GM23248 (cell line): Measurements from ENCODE around the gene SARNP. TPM values are rescaled to one million over a fixed set of nuclear protein-coding genes. Genes with fewer than 3 reads are reported as not detected.

Source experiments
- DNase-seq: peaks from one replicate; pipeline ENCODE4 v3.0.0-alpha.2; 2015
- H2AFZ ChIP-seq: fragments of 200-600 bp; sonication (generic); 2 replicates; pipeline ENCODE4 v1.6.1; 2016; ENCODE audit warnings: antibody characterized with exemption
- H3F3A ChIP-seq: fragments of 200-600 bp; sonication (generic); 2 replicates; pipeline ENCODE4 v1.6.1; 2016; ENCODE audit warnings: mild to moderate bottlenecking, antibody characterized with exemption, mixed run types; ENCODE audit not compliant: insufficient read depth
- H3K27ac ChIP-seq: fragments of 200-600 bp; sonication (generic); 2 replicates; pipeline ENCODE4 v1.5.1; 2016; ENCODE audit warnings: mild to moderate bottlenecking
- H3K27me3 ChIP-seq: fragments of 200-600 bp; sonication (generic); replicated peaks from 2 replicates; pipeline ENCODE4 v1.6.1; 2016; ENCODE audit warnings: mild to moderate bottlenecking; ENCODE audit not compliant: insufficient read depth
- H3K36me3 ChIP-seq: fragments of 200-600 bp; sonication (generic); 2 replicates; pipeline ENCODE4 v1.6.1; 2016; ENCODE audit warnings: low read depth, mild to moderate bottlenecking
- H3K4me1 ChIP-seq: fragments of 200-600 bp; sonication (generic); 2 replicates; pipeline ENCODE4 v1.6.1; 2016; ENCODE audit warnings: mild to moderate bottlenecking; ENCODE audit not compliant: insufficient read depth
- H3K4me2 ChIP-seq: fragments of 200-600 bp; sonication (generic); one replicate; pipeline ENCODE4 v1.6.1; 2016; ENCODE audit warnings: mild to moderate bottlenecking; ENCODE audit not compliant: unreplicated experiment
- H3K4me3 ChIP-seq: fragments of 200-600 bp; sonication (generic); 2 replicates; pipeline ENCODE4 v1.5.1; 2016; ENCODE audit warnings: mild to moderate bottlenecking
- H3K79me2 ChIP-seq: fragments of 200-600 bp; sonication (generic); 2 replicates; pipeline ENCODE4 v1.6.1; 2016; ENCODE audit warnings: mild to moderate bottlenecking; ENCODE audit not compliant: insufficient read depth
- H3K9ac ChIP-seq: fragments of 200-600 bp; sonication (generic); 2 replicates; pipeline ENCODE4 v1.6.1; 2016; ENCODE audit warnings: mild to moderate bottlenecking
- H3K9me2 ChIP-seq: fragments of 200-600 bp; sonication (generic); 2 replicates; pipeline ENCODE4 v1.6.1; 2016; ENCODE audit warnings: mixed run types, mild to moderate bottlenecking, moderate library complexity; ENCODE audit not compliant: insufficient read depth
- H3K9me3 ChIP-seq: fragments of 200-600 bp; sonication (generic); one replicate; pipeline ENCODE4 v1.6.1; 2017; ENCODE audit warnings: low read depth
- H4K20me1 ChIP-seq: fragments of 200-600 bp; sonication (generic); 2 replicates; pipeline ENCODE4 v1.6.0; 2016; ENCODE audit not compliant: insufficient read depth
- EZH2 ChIP-seq: fragments of 200-600 bp; sonication (generic); IDR thresholded peaks from 2 replicates; pipeline ENCODE4 v1.6.1; 2018; ENCODE audit warnings: antibody characterized with exemption, mild to moderate bottlenecking; ENCODE audit not compliant: insufficient read depth, poor library complexity, severe bottlenecking
- EZH2phosphoT487 ChIP-seq: fragments of 200-600 bp; sonication (generic); IDR thresholded peaks from 2 replicates; pipeline ENCODE4 v1.6.1; 2018; ENCODE audit warnings: antibody characterized with exemption, moderate library complexity, mild to moderate bottlenecking, low read depth; ENCODE audit not compliant: insufficient read depth
- WGBS, 2 experiments: methylation state at CpG; one replicate each; pipeline ENCODE4 v1.1.6; 2015 to 2017; ENCODE audit warnings: low lambda C conversion rate in 2 of 2, low coverage in 1 of 2; ENCODE audit errors: missing lambda C conversion rate in 2 of 2; 5-methylcytosine and 5-hydroxymethylcytosine counted together
- in situ Hi-C: fragments of 300-500 bp; cut with MboI; formaldehyde crosslinking; loops from 2 replicates; pipeline ENCODE4 v1.15.0; 2020
- polyA plus RNA-seq: library from polyadenylated mRNA; unstranded; fragments of >200 nt; fragmentation: Nextera tagmentation; extraction: Ambion mirVana; gene quantifications from 2 replicates; pipeline ENCODE4 v1.2.1, GENCODE V29; 2016
- total RNA-seq: library from RNA; depleted of rRNA; stranded (reverse); fragments of >200 nt; shearing (Covaris generic); gene quantifications from 2 replicates; pipeline ENCODE4 v1.2.3, GENCODE V29; 2014

Gene SARNP
- total and polyA plus RNA-seq, 2 experiments from 2014 or later, result 53.6 to 131 TPM

- Histone ChIP-seq H3K9ac (peak within 1 kb of the TSS; percentile 97), H3K4me3 (peak within 1 kb of the TSS; percentile 97), H3K4me1 (peaks cover 34% of the 10 kb centered on the region), H3K9me2 (no peaks in the 10 kb centered on the region), H3F3A (peaks cover 43% of the 10 kb centered on the region), H3K27me3 (no peaks in the 10 kb centered on the region), H4K20me1 (0 out of 2 replicates have a peak, but pooled peaks cover 3% of the 10 kb centered on the region), H3K79me2 (peaks cover 58% of the 10 kb centered on the region), H3K27ac (peak within 1 kb of the TSS; percentile 99), H3K4me2 (peak within 1 kb of the TSS; percentile 99), H3K36me3 (peaks cover 26% of the 10 kb centered on the region), H2AFZ (peak within 1 kb of the TSS; percentile 67), H3K9me3 (no peaks in the 10 kb centered on the region)
- peak; percentile 95 for DNase-seq
- in situ Hi-C loops, result no loop called here
- WGBS, 2 experiments, result 0 to 1% methylated on average over 51 to 56 of the region's 61 CpGs
- TF ChIP-seq EZH2phosphoT487 (no peak), EZH2 (no peak)
These were observed 88.3 kb downstream of the SARNP start, which contains the start of gene CD63 for GRCh38 chr12:55728939-55729818. Gene CD63, minus strand, starts transcription at chr12:55729009. Its CDS starts 668 bp downstream, at chr12:55728341.

DNA sequence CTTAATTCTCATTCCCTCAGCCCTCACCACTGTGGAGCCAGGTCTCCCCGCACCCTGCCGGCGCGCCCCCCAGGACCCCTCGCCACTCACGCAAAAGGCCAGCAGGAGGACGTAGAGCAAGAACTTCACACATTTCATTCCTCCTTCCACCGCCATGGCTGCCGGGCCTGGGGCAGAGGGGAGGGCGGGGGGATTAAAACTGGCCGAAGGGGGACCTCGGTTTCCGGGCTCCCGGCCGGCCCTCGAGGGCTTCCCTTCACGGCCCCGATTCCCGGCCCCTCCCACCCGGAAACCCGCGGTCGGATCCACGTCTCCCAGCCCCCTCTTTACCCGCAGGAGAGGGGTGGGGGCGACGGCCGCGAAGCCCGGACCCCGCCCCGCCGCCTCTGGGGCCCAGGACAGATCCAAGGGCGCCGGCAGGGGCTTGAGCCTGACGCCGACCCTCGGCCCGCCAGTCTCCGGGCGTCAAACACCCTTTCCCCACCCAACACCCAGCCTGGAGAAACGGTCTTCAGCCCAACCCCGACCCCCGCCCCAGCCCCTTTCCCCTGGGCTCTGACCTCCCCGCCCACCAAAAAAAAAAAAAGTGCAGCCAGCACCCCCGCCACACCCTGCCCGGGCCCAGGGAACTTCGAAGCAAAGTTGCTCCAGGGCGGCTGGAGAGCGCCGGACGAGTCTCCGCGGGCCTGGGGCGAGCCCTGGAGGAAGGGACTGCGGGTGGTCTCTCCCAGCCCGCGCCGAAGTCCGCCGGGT lies 89.2 kb downstream of the SARNP start:
- peak; percentile 74 for DNase-seq
- Histone ChIP-seq H3K27me3 (no peaks in the 10 kb centered on the region), H3F3A (peaks cover 51% of the 10 kb centered on the region), H3K9me3 (no peaks in the 10 kb centered on the region), H2AFZ (no peak overlapping the region), H3K27ac (peak overlapping the region; percentile 99), H4K20me1 (0 out of 2 replicates have a peak, but pooled peaks cover 3% of the 10 kb centered on the region), H3K4me1 (peaks cover 34% of the 10 kb centered on the region), H3K4me2 (peak overlapping the region; percentile 99), H3K9me2 (no peaks in the 10 kb centered on the region), H3K36me3 (peaks cover 34% of the 10 kb centered on the region), H3K9ac (peak overlapping the region; percentile 97), H3K79me2 (peaks cover 58% of the 10 kb centered on the region), H3K4me3 (peak overlapping the region; percentile 97)
- WGBS, 2 experiments, result 1% methylated on average over 20 to 55 of the region's 61 CpGs
- in situ Hi-C loops, result no loop called here
- TF ChIP-seq EZH2phosphoT487, result no peak

DNA sequence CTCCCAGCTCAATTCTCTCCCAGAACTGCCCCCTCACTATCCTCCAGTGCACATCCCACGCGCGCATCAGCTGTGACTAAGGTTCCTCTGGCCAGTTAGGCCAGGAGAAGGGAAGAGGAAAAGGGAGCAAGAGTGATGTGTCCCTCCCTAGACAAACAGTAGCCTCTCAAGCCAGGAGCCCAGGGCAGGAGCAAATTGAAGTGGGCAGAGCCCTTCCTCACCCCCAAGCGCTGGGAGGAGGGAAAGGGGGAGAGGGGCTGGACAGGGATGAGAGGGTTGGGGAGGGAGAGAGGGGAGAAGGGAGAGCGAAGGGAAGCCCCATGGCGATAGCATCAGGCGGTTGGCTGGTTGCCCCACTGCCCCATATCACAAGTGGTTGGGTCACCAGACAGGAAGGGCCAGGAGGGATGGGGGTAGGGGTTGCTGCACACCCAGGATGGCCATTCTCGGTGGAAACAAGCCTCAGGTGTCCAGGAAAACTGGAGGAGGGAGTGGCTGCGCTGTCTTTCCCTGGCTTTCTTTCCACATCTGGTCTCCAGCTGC lies 89.8 kb downstream of the SARNP start:
- peaks cover 58% of the 10 kb centered on the region for H3K79me2 ChIP-seq
- DNase-seq, result peak; percentile 91
- H3K27me3 ChIP-seq, result no peaks in the 10 kb centered on the region
- H3K9me2 ChIP-seq, result no peaks in the 10 kb centered on the region
- peak overlapping the region; percentile 97 for H3K9ac ChIP-seq
- H3K9me3 ChIP-seq, result no peaks in the 10 kb centered on the region
- H3K36me3 ChIP-seq, result peaks cover 36% of the 10 kb centered on the region
- no peak for TF ChIP-seq EZH2phosphoT487
- TF ChIP-seq EZH2, result no peak
- in situ Hi-C loops, result no loop called here
- peaks cover 34% of the 10 kb centered on the region for H3K4me1 ChIP-seq
- H3F3A ChIP-seq, result peaks cover 57% of the 10 kb centered on the region
- H3K4me2 ChIP-seq, result peak overlapping the region; percentile 99
- no peak overlapping the region for H2AFZ ChIP-seq
- H4K20me1 ChIP-seq, result 0 out of 2 replicates have a peak, but pooled peaks cover 3% of the 10 kb centered on the region
- H3K27ac ChIP-seq, result peak overlapping the region; percentile 99
- WGBS, 2 experiments, result 0 to 2% methylated on average over 7 to 9 of the region's 9 CpGs
- H3K4me3 ChIP-seq, result peak overlapping the region; percentile 97

- 22 to 25% methylated on average over 9 to 10 of the region's 10 CpGs for WGBS, 2 experiments
- H3K9me3 ChIP-seq, result no peaks in the 10 kb centered on the region
- H3K9ac ChIP-seq, result peak overlapping the region; percentile 97
- no peak for TF ChIP-seq EZH2phosphoT487
- TF ChIP-seq EZH2, result no peak
- no peaks in the 10 kb centered on the region for H3K9me2 ChIP-seq
- no peak for DNase-seq
- no peaks in the 10 kb centered on the region for H3K27me3 ChIP-seq
- H3K4me1 ChIP-seq, result peaks cover 34% of the 10 kb centered on the region
- H3F3A ChIP-seq, result peaks cover 65% of the 10 kb centered on the region
- H3K27ac ChIP-seq, result peak overlapping the region; percentile 99
- H3K79me2 ChIP-seq, result peaks cover 50% of the 10 kb centered on the region
- H3K4me3 ChIP-seq, result peak overlapping the region; percentile 97
- no peak overlapping the region for H2AFZ ChIP-seq
- peaks cover 36% of the 10 kb centered on the region for H3K36me3 ChIP-seq
- H4K20me1 ChIP-seq, result 0 out of 2 replicates have a peak, but pooled peaks cover 3% of the 10 kb centered on the region
- H3K4me2 ChIP-seq, result peak overlapping the region; percentile 99
- in situ Hi-C loops, result no loop called here
These were observed 90.6 kb downstream of the SARNP start for GRCh38 chr12:55726971-55727370.
